ENCODE data around the gene OR51E1.

Gene OR51E1

GRCh38 chr11:4626207-4627099, 17.3 kb upstream of the OR51E1 start:
- Histone ChIP-seq H3K27me3 (ENCODE audit: control insufficient read depth, insufficient read depth, low read length) (no peaks in the 10 kb centered on the region), H3K4me3 (ENCODE audit: low read length) (no peak overlapping the region), H3K36me3 (ENCODE audit: control insufficient read depth, insufficient read depth, low read length) (no peaks in the 10 kb centered on the region), H3K27ac (ENCODE audit: low read length) (no peak overlapping the region), H3K4me1 (ENCODE audit: control insufficient read depth, insufficient read depth, low read length) (no peaks in the 10 kb centered on the region), H3K9me3 (ENCODE audit: control insufficient read depth, insufficient read depth, low read length) (no peaks in the 10 kb centered on the region)
- no peak for DNase-seq (ENCODE audit: low read depth, low spot score)
- no CpG with 5 or more reads among the region's 15 CpGs for WGBS (ENCODE audit: insufficient coverage, insufficient read length)

- no CpG with 5 or more reads among the region's 2 CpGs for WGBS (ENCODE audit: insufficient coverage, insufficient read length)
- no peak overlapping the region for H3K4me3 ChIP-seq (ENCODE audit: low read length)
- no peak overlapping the region for H3K27ac ChIP-seq (ENCODE audit: low read length)
- no peaks in the 10 kb centered on the region for H3K9me3 ChIP-seq (ENCODE audit: control insufficient read depth, insufficient read depth, low read length)
- H3K4me1 ChIP-seq (ENCODE audit: control insufficient read depth, insufficient read depth, low read length): no peaks in the 10 kb centered on the region
- no peaks in the 10 kb centered on the region for H3K36me3 ChIP-seq (ENCODE audit: control insufficient read depth, insufficient read depth, low read length)
- no peak for DNase-seq (ENCODE audit: low read depth, low spot score)
- no peaks in the 10 kb centered on the region for H3K27me3 ChIP-seq (ENCODE audit: control insufficient read depth, insufficient read depth, low read length)
These were observed 7.6 kb upstream of the OR51E1 start for GRCh38 chr11:4636136-4636535.

- Histone ChIP-seq H3K36me3 (ENCODE audit: control insufficient read depth, insufficient read depth, low read length) (no peaks in the 10 kb centered on the region), H3K27ac (ENCODE audit: low read length) (no peak within 1 kb of the TSS), H3K4me1 (ENCODE audit: control insufficient read depth, insufficient read depth, low read length) (no peaks in the 10 kb centered on the region), H3K4me3 (ENCODE audit: low read length) (no peak within 1 kb of the TSS), H3K9me3 (ENCODE audit: control insufficient read depth, insufficient read depth, low read length) (no peaks in the 10 kb centered on the region), H3K27me3 (ENCODE audit: control insufficient read depth, insufficient read depth, low read length) (no peaks in the 10 kb centered on the region)
- WGBS (ENCODE audit: insufficient coverage, insufficient read length): no CpG with 5 or more reads among the region's 21 CpGs
- peak; percentile 88 for DNase-seq (ENCODE audit: low read depth, low spot score)
These were observed 6.7 kb upstream of the OR51E1 start, which contains the start of gene OR51D1 for GRCh38 chr11:4636962-4637661. TSS of gene OR51D1 (plus strand) at chr11:4637477. CDS start at chr11:4639791, 2,314 bp downstream.

GRCh38 chr11:4637662-4638047, 6.1 kb upstream of the OR51E1 start:
- no peak for DNase-seq (ENCODE audit: low read depth, low spot score)
- Histone ChIP-seq H3K4me1 (ENCODE audit: control insufficient read depth, insufficient read depth, low read length) (no peaks in the 10 kb centered on the region), H3K4me3 (ENCODE audit: low read length) (no peak overlapping the region), H3K36me3 (ENCODE audit: control insufficient read depth, insufficient read depth, low read length) (no peaks in the 10 kb centered on the region), H3K27me3 (ENCODE audit: control insufficient read depth, insufficient read depth, low read length) (no peaks in the 10 kb centered on the region), H3K9me3 (ENCODE audit: control insufficient read depth, insufficient read depth, low read length) (no peaks in the 10 kb centered on the region), H3K27ac (ENCODE audit: low read length) (no peak overlapping the region)
- no CpG with 5 or more reads among the region's 3 CpGs for WGBS (ENCODE audit: insufficient coverage, insufficient read length)

- Histone ChIP-seq H3K27me3 (ENCODE audit: control insufficient read depth, insufficient read depth, low read length) (no peaks in the 10 kb centered on the region), H3K27ac (ENCODE audit: low read length) (no peak overlapping the region), H3K9me3 (ENCODE audit: control insufficient read depth, insufficient read depth, low read length) (no peaks in the 10 kb centered on the region), H3K4me1 (ENCODE audit: control insufficient read depth, insufficient read depth, low read length) (no peaks in the 10 kb centered on the region), H3K4me3 (ENCODE audit: low read length) (no peak overlapping the region), H3K36me3 (ENCODE audit: control insufficient read depth, insufficient read depth, low read length) (no peaks in the 10 kb centered on the region)
- no CpG with 5 or more reads among the region's 6 CpGs for WGBS (ENCODE audit: insufficient coverage, insufficient read length)
- no peak for DNase-seq (ENCODE audit: low read depth, low spot score)
These were observed 3.9 kb upstream of the OR51E1 start for GRCh38 chr11:4639931-4640330.

- DNase-seq (ENCODE audit: low read depth, low spot score): no peak
- 100% methylated on average over 3 of the region's 7 CpGs for WGBS (ENCODE audit: insufficient coverage, insufficient read length)
- no peaks in the 10 kb centered on the region for H3K9me3 ChIP-seq (ENCODE audit: control insufficient read depth, insufficient read depth, low read length)
- no peaks in the 10 kb centered on the region for H3K4me1 ChIP-seq (ENCODE audit: control insufficient read depth, insufficient read depth, low read length)
- H3K27ac ChIP-seq (ENCODE audit: low read length): no peak overlapping the region
- no peaks in the 10 kb centered on the region for H3K36me3 ChIP-seq (ENCODE audit: control insufficient read depth, insufficient read depth, low read length)
- H3K4me3 ChIP-seq (ENCODE audit: low read length): no peak overlapping the region
- H3K27me3 ChIP-seq (ENCODE audit: control insufficient read depth, insufficient read depth, low read length): no peaks in the 10 kb centered on the region
These were observed 2.3 kb upstream of the OR51E1 start for GRCh38 chr11:4641501-4641900.

GRCh38 chr11:4642043-4642442, 1.7 kb upstream of the OR51E1 start:
- no peaks in the 10 kb centered on the region for H3K36me3 ChIP-seq (ENCODE audit: control insufficient read depth, insufficient read depth, low read length)
- H3K4me3 ChIP-seq (ENCODE audit: low read length): no peak overlapping the region
- H3K4me1 ChIP-seq (ENCODE audit: control insufficient read depth, insufficient read depth, low read length): no peaks in the 10 kb centered on the region
- no CpG with 5 or more reads among the region's 7 CpGs for WGBS (ENCODE audit: insufficient coverage, insufficient read length)
- no peak for DNase-seq (ENCODE audit: low read depth, low spot score)
- no peaks in the 10 kb centered on the region for H3K27me3 ChIP-seq (ENCODE audit: control insufficient read depth, insufficient read depth, low read length)
- no peaks in the 10 kb centered on the region for H3K9me3 ChIP-seq (ENCODE audit: control insufficient read depth, insufficient read depth, low read length)
- H3K27ac ChIP-seq (ENCODE audit: low read length): no peak overlapping the region

- no peaks in the 10 kb centered on the region for H3K4me1 ChIP-seq (ENCODE audit: control insufficient read depth, insufficient read depth, low read length)
- H3K4me3 ChIP-seq (ENCODE audit: low read length): no peak overlapping the region
- WGBS (ENCODE audit: insufficient coverage, insufficient read length): no CpG with 5 or more reads among the region's 5 CpGs
- no peaks in the 10 kb centered on the region for H3K36me3 ChIP-seq (ENCODE audit: control insufficient read depth, insufficient read depth, low read length)
- H3K27ac ChIP-seq (ENCODE audit: low read length): no peak overlapping the region
- H3K9me3 ChIP-seq (ENCODE audit: control insufficient read depth, insufficient read depth, low read length): no peaks in the 10 kb centered on the region
- no peaks in the 10 kb centered on the region for H3K27me3 ChIP-seq (ENCODE audit: control insufficient read depth, insufficient read depth, low read length)
- no peak for DNase-seq (ENCODE audit: low read depth, low spot score)
These were observed 706 bp upstream of the OR51E1 start for GRCh38 chr11:4643076-4643475.

GRCh38 chr11:4644233-4644632, 451 bp downstream of the OR51E1 start:
- no peaks in the 10 kb centered on the region for H3K9me3 ChIP-seq (ENCODE audit: control insufficient read depth, insufficient read depth, low read length)
- no peak for DNase-seq (ENCODE audit: low read depth, low spot score)
- no peaks in the 10 kb centered on the region for H3K4me1 ChIP-seq (ENCODE audit: control insufficient read depth, insufficient read depth, low read length)
- H3K36me3 ChIP-seq (ENCODE audit: control insufficient read depth, insufficient read depth, low read length): no peaks in the 10 kb centered on the region
- H3K27me3 ChIP-seq (ENCODE audit: control insufficient read depth, insufficient read depth, low read length): no peaks in the 10 kb centered on the region
- no peak overlapping the region for H3K27ac ChIP-seq (ENCODE audit: low read length)
- no CpG with 5 or more reads among the region's 4 CpGs for WGBS (ENCODE audit: insufficient coverage, insufficient read length)
- no peak overlapping the region for H3K4me3 ChIP-seq (ENCODE audit: low read length)

GRCh38 chr11:4645974-4646373, 2.2 kb downstream of the OR51E1 start:
- no peak overlapping the region for H3K27ac ChIP-seq (ENCODE audit: low read length)
- no peak for DNase-seq (ENCODE audit: low read depth, low spot score)
- no CpG with 5 or more reads among the region's 2 CpGs for WGBS (ENCODE audit: insufficient coverage, insufficient read length)
- no peaks in the 10 kb centered on the region for H3K36me3 ChIP-seq (ENCODE audit: control insufficient read depth, insufficient read depth, low read length)
- no peaks in the 10 kb centered on the region for H3K4me1 ChIP-seq (ENCODE audit: control insufficient read depth, insufficient read depth, low read length)
- no peaks in the 10 kb centered on the region for H3K27me3 ChIP-seq (ENCODE audit: control insufficient read depth, insufficient read depth, low read length)
- no peaks in the 10 kb centered on the region for H3K9me3 ChIP-seq (ENCODE audit: control insufficient read depth, insufficient read depth, low read length)
- H3K4me3 ChIP-seq (ENCODE audit: low read length): no peak overlapping the region

All from iPS DF 6.9 (cell line).